HG02870 (cell line): Measurements from ENCODE around the gene KCNG4.

Experiments
- ATAC-seq: cut with Tn5 transposase; IDR thresholded peaks from one replicate; pipeline ENCODE4 v1.9.1; 2021; ENCODE audit warnings: mild to moderate bottlenecking, moderate library complexity; ENCODE audit not compliant: unreplicated experiment

The KCNG4 gene

DNA sequence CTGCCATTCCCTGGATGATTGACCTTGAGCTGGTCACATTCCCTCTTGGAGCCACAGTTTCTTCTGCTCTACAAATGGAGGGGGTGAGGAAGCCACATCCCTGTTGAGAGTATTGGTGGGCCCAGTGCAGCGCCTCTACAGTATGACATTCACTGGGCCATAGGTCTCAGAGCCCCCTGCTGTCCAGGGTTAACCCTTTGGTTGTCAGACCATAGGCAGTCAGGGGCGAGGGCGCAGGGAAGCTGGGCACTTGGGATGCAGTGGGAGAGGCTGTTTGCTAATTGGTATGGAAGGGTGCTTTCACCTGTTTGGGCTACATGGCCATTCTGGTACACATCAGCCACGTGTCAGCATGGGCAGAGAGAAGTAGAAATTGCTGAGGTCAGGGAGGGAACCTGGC lies 27.6 kb upstream of the KCNG4 start:
- no peak for ATAC-seq

DNA sequence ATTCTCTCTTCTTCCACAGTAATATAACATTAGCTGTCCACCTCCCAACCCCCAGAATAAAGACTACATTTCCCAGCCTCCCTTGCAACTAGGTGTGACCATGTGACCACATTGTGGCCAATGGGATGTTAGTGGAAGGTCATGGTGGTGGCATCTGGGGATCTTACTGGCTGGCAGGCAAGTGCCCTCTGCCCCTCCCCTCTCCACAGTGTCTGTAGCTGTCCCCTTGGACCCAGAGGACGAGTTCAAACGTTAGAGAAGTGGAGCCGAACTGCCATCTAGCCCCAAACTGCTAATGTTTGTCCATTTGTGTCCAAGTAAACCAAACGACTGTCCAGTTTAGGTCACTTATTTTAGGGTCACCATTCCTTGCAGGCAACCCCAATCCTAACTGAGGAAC lies 26.6 kb upstream of the KCNG4 start:
- no peak for ATAC-seq

- ATAC-seq: no peak
These were observed 23.1 kb upstream of the KCNG4 start for GRCh38 chr16:84262939-84263338.

DNA sequence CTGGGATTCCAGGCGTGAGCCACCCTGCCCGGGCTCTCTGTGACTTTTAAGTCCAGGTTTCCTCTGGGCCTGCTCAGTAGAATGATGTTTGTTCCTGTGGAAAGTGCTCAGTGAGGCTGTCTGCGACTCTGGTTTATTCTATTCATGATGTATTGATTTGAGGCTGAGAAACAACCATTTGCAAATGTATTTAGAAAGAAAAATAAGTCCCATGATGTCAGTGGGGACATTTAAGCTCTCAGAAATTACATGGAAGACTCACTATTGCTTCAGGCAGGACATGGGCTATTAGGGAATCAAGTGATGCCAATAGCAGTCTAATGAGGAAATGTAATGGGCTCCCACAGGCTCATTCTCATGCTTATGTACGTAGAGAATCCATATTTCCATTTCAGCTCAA lies 22.2 kb upstream of the KCNG4 start:
- no peak for ATAC-seq

DNA sequence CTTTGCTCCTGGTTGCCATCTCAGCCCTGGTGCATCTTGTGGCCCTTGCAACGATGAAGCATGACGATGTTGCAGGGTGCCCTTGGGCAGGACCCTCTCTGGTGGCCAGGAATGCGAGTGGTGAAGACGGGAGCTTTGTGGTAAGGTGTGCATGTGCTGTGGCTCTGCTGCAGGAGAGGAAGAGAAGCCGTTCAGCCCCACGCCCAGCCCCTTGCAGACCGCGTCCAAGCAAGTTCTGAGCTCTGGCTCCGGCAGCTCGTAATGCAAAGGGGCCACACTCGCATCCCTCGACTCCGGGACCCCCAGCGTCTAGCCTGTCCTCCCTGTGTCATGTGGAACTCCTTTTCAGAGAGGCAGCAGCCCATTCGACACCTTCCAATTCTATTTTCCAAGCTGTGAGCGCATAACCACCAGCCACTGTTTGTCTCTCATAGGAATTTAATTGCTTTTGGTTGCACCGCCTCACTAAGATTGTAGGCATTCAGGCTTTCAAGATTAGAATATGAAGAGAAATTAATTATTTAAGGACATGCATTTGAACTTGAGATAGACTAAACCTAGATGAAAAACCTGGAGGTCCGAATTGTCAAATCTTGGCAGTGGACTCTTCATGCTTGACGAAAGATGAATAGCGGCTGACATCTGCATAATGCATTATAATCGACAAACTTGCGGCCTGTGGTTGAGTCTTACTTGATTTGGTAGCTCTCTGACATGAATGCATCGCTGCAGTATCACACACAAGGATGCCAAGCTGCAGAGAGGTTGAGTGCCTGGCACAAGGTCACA lies 21.1 kb upstream of the KCNG4 start:
- ATAC-seq: no peak

GRCh38 chr16:84259691-84260090 lies 19.9 kb upstream of the KCNG4 start:
- ATAC-seq: no peak

- ATAC-seq: no peak
These were observed 18.5 kb upstream of the KCNG4 start for GRCh38 chr16:84258266-84258665.

DNA sequence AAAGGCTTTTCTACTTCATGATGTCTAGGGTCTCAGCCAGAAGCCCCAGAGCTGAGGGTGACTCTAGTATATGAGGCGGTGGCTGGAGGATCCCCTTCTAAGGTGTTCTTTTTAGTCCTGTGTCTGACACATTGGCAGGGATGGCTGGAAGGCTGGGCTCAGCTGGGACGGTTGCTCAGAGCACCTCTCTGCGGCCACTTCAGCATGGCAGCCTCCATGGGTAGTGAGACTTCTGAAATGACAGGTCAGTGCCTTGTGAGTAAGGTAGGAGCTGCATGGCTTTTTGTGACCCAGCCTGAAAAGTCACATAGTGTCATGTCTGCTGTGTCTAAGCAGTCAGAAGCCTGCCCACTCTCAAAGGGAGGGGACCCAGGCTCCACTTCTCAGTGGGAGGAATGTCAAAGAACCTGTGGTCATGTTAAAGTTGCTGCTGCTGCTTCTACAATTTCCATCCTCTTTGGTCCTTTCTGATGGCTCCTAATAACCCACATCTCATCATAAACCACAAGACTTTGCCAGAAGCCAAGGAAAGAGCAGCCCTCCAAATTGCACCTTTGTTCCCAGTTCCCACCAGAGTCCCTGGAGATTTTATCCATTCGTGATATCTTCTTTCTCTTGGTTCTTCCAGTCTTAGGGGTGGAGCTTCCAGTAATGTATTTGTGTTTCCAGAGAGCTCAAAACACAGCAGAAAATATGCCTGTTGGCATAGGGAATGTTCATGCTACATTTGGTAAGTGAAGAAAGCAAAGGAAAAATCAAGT lies 15.4 kb upstream of the KCNG4 start:
- ATAC-seq: no peak

- ATAC-seq: no peak
These were observed 14.2 kb upstream of the KCNG4 start for GRCh38 chr16:84254062-84254461.

- no peak for ATAC-seq
These were observed 13.4 kb upstream of the KCNG4 start for GRCh38 chr16:84253173-84253572.

DNA sequence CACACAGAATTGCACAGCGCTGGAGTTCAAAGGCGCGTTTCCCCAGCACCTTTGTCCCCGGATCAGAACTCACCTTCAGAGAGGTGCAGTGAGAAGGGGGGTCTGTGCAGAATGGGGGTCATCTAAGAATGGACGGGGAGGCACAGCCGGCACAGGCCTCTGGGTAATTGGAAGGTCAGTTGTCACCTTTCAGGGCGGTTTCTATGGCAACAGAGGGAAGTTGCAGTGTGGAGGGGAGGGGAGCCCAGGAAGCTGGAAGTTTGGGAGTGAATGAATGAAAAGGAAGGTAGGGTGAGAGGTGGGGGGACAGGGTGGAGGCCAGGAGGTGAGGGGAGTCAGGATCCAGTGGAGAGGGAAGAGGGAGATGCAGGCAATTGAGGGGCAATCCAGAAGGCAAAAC lies 12.4 kb upstream of the KCNG4 start:
- no peak for ATAC-seq

- ATAC-seq: no peak
These were observed 8.0 kb upstream of the KCNG4 start for GRCh38 chr16:84247844-84248243.

GRCh38 chr16:84247331-84247730 lies 7.5 kb upstream of the KCNG4 start:
- no peak for ATAC-seq

- no peak for ATAC-seq
These were observed 6.9 kb upstream of the KCNG4 start for GRCh38 chr16:84246679-84247077.

GRCh38 chr16:84245956-84246678 lies 6.3 kb upstream of the KCNG4 start:
- ATAC-seq: no peak

DNA sequence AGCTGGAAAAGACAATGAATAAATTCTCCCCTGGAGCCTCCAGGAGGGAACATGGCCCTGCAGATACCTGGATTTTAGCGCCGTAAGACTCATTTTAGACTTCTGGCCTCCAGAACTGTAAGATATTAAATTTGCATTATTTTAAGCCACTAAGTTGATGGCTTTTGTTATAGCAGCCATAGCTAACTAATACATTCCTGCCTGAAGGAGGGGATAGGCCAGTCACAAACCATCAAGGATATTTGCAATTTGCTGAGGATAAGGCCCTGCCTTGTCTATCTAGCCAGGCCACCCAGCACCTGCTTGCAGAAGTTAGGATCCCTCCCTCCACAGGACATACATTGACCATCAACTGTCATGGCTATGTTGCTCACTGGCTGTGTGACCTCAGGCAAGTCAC lies 4.9 kb upstream of the KCNG4 start:
- no peak for ATAC-seq

DNA sequence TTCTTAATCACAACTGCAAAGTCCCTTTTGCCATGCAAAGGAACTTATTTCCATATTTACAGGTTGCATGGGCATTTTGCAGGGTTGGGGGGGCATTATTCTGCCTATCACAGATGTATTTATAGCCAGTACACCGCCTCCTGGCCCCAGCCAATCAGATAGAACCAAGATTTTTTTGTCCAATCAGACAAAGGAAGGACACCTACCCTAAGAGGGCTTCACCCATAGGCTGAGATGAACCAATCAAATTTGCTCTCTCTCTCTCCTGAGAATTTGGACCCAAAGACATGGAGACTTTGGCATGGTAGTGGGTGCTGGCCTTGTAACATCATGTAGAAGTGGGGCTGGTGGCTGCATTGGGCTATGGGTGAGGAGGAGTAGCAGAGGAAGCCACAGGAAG lies 3.9 kb upstream of the KCNG4 start:
- no peak for ATAC-seq

DNA sequence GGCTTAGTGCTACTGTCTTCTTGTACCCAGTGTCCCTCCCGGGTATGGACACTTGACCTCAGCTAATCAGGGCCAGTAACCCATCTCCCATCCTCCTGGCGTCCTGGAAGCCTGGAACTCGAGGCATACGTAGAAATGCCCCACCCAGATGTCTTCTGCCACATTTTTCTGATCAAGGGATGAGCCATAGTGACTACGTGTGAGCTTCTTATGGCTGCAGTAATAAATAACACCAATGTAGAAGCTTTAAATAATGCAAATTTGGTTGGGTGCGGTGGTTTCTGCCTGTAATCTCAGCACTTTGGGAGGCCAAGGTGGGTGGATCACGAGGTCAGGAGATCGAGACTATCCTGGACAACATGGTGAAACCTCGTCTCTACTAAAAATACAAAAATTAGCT lies 3.0 kb upstream of the KCNG4 start:
- ATAC-seq: no peak

DNA sequence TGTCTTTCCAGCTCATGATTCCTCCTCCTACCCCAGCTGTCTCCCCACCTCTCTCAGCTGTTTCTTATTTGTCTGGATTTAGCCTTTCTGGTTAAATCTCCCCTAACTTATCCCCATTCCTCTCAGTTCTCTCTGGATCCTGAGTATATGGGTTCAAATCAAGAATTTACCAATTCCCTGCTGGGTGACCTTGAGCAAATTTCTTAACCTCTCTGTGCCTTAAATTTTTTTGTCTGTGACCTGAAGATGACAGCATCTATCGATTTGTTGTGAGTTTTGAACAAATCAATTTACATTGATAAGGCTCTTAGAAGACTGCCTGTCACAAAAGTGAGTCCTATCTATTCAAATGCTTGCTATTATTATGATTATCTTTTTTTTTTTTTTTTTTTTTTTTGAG lies 2.0 kb upstream of the KCNG4 start:
- ATAC-seq: no peak

DNA sequence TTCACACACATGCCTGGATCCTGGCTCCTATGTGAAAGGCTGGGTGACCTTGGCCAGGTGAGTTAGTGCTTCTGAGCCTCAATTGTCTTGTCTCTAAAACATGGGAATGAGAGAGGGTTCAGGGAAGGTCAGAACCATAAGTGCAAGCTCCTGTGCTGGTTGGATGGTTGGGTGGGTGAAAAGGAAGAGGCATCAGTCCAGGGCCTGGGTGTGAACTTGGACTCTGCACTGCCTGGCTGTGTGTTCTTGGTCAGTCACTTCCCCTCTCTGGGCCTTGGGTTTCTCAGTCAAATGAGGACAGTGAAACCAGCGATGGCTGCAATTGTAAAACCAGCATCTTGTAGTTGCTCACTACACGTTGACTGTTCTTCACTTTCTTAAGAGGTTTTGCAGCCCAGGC lies 643 bp upstream of the KCNG4 start:
- no peak for ATAC-seq

GRCh38 chr16:84239141-84239769 lies 557 bp downstream of the KCNG4 start:
- ATAC-seq: no peak
